MM.1S (cell line): ENCODE measurements around the gene CTRB1.
"Not testable (repeated sequence)": the region's sequence is repeated elsewhere in the genome, so short reads cannot be mapped to it uniquely, and the experiment has no call there.

Experiments
- EZH2 ChIP-seq: fragments of 300-600 bp; sonication (generic); optimal IDR thresholded peaks from 2 replicates; pipeline ENCODE3; 2017; ENCODE audit warnings: low read depth, mild to moderate bottlenecking, antibody characterized with exemption, low read length, mixed read lengths
- EZH2phosphoT487 ChIP-seq: fragments of 300-600 bp; sonication (generic); IDR thresholded peaks from 2 replicates; pipeline ENCODE4 v1.6.1; 2018; ENCODE audit warnings: antibody characterized with exemption, low read length
- TF ChIP-seq, protein P1 (sequence below): fragments of 300-600 bp; sonication (generic); IDR thresholded peaks from 2 replicates; pipeline ENCODE4 v1.5.1; 2016; ENCODE audit warnings: antibody characterized with exemption, low read length, mixed read lengths

DNA sequence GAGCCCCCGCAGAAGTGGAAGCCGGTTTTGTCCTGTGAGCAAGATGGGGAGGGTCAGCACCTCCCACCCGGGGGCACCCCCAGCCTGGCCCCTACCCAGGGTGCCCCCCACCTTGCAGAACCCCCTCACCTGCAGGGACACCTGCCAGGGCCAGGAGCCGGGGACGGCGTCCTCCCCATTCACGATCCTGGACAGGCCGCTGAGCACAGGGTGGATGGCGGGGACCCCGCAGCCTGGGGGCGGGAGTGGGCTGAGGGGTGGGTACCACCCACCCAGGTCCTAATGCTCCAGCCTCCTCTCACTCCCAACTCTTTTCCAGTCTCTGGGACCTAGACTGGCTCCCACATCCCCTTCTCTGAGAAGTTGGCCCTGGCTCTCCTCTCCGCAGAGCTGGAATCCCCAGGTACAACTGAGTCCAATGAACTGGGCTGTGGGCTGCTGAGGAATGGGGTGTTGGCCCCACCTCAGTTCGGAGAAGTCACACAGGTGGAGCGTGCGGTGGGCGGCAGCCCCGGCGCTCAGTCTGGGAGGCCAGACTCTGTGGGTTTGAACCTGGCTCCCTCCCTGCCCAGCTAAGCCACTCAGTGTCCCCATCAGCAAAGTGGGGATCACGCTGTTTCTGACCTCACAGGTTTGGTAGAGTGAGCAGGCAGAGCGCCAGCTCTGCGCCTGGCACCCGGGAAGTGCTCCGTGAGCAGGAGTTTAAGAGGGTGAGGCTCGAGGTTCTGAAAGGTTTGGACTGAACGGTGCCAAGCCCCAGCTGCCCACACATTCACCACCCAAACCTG is 12.6 kb upstream of the CTRB1 start:
- TF ChIP-seq, protein P1, sequence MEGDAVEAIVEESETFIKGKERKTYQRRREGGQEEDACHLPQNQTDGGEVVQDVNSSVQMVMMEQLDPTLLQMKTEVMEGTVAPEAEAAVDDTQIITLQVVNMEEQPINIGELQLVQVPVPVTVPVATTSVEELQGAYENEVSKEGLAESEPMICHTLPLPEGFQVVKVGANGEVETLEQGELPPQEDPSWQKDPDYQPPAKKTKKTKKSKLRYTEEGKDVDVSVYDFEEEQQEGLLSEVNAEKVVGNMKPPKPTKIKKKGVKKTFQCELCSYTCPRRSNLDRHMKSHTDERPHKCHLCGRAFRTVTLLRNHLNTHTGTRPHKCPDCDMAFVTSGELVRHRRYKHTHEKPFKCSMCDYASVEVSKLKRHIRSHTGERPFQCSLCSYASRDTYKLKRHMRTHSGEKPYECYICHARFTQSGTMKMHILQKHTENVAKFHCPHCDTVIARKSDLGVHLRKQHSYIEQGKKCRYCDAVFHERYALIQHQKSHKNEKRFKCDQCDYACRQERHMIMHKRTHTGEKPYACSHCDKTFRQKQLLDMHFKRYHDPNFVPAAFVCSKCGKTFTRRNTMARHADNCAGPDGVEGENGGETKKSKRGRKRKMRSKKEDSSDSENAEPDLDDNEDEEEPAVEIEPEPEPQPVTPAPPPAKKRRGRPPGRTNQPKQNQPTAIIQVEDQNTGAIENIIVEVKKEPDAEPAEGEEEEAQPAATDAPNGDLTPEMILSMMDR: not testable (repeated sequence)
- TF ChIP-seq EZH2, EZH2phosphoT487: not testable (repeated sequence)
